ENCODE results near the gene SAMD13. TPM values are rescaled to one million over a fixed set of nuclear protein-coding genes. Genes with fewer than 3 reads are reported as not detected.

Gene SAMD13
- total and polyA plus RNA-seq, 2 of the 8 experiments (the other 6 are each of a cell fraction or from before 2014, with no cell fraction given) = 0.86 to 2.3 TPM

DNA sequence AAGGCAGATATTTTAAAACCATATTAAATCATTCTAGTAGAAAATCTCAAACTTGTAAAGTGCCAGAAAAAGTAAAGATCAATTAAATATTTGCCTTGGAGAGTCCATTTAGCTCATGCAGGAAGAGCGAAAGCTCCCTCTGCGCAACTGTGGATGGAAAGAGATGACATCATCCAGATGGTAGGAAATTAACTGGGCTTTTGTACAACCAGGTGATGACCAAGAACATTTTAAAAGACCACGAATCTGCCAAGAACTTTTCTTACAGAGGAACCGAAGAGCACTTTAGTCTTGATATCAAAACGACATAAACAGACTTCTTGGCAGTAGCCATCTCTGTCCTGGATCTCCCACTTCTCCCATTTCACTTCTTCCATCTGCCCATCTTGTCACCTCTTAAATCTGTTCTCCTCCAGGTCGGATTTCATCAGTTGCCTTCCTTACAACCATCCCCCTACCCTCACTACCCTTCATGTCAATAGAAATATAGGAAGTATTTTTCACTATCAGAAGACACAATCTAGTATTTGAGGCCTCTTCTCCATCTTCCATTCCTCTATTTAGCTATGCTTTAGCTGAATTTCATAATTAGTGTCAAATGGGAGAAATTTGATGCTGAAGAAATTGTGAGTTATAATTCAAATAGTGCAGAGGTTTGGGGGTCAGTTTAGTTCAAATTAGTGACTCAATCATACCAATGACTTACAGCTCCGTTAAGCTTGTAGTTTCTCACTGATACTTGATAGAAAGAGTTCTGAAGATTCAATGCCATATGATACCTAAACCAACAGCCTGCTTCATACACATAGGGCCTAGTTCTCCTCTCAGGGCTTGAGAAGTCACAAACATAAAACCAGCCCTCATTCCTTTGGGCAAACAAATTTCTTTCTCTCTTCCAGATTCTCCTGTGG, 74.7 kb downstream of the SAMD13 start (continued):
- TF ChIP-seq CTBP2 (IDR thresholded peaks at IDR 0.05; ENCODE audit: borderline replicate concordance, insufficient read depth, insufficient read length, low read length) = no peak
- TF ChIP-seq SRF (IDR thresholded peaks at IDR 0.05; ENCODE audit: low read depth, low read length) = no peak
